Measurements from ENCODE around the gene KANK4.

- TF ChIP-seq USF2 (IDR thresholded peaks at IDR 0.05): no peak
- TF ChIP-seq RFX5 (IDR thresholded peaks at IDR 0.05): no peak
Observed at GRCh38 chr1:62356257-62356835, 37.1 kb upstream of the KANK4 start.

All from A549 (cell line).